Activated T-cell treated with anti-CD3 and anti-CD28 coated beads, Interleukin-2, amount 50 U/mL, for 72 hours (primary cell): ENCODE results near the gene GALM. TPM values are rescaled to one million over a fixed set of nuclear protein-coding genes. Genes with fewer than 3 reads are reported as not detected.
"Not testable (repeated sequence)": the region's sequence is repeated elsewhere in the genome, so short reads cannot be mapped to it uniquely, and the experiment has no call there.

ENCODE experiments used
- ATAC-seq, 2 donors: fragments of 150-1000 bp; cut with Tn5 transposase; replicated peaks in 1 of 2; 2 replicates each; pipeline ENCODE4 v1.10.0; 2021; ENCODE audit warnings: moderate library complexity in 2 of 2, mild to moderate bottlenecking in 1 of 2
- DNase-seq, 2 donors: peaks; one replicate each; pipeline ENCODE4 v3.0.0; 2021 to 2022; ENCODE audit warnings: mixed read lengths in 1 of 2
- H3K27ac Mint-ChIP-seq: one replicate; pipeline ENCODE4 v1.8.0; 2022; ENCODE audit warnings: mild to moderate bottlenecking, moderate library complexity, mixed read lengths
- H3K27me3 Mint-ChIP-seq: one replicate; pipeline ENCODE4 v1.8.0; 2022; ENCODE audit warnings: low read depth, mixed read lengths
- H3K36me3 Mint-ChIP-seq, 2 donors: one replicate each; pipeline ENCODE4 v1.8.0; 2022; ENCODE audit warnings: mixed read lengths in 2 of 2, mild to moderate bottlenecking in 1 of 2; ENCODE audit not compliant: insufficient read depth in 2 of 2
- H3K4me1 Mint-ChIP-seq: one replicate; pipeline ENCODE4 v1.8.0; 2022; ENCODE audit warnings: low read depth, mixed read lengths
- H3K4me3 Mint-ChIP-seq, 2 donors: one replicate each; pipeline ENCODE4 v1.8.0; 2022; ENCODE audit warnings: mild to moderate bottlenecking in 2 of 2, mixed read lengths in 2 of 2, moderate library complexity in 2 of 2
- H3K9me3 Mint-ChIP-seq, 2 donors: one replicate each; pipeline ENCODE4 v1.8.0; 2022; ENCODE audit warnings: mixed read lengths in 2 of 2
- total RNA-seq, 2 donors: library from RNA; stranded (reverse); gene quantifications; one replicate each; pipeline ENCODE4 v1.2.3, GENCODE V29; 2022

The GALM gene
- total RNA-seq, 2 donors from 2014 or later: 97.8 to 114 TPM

DNA sequence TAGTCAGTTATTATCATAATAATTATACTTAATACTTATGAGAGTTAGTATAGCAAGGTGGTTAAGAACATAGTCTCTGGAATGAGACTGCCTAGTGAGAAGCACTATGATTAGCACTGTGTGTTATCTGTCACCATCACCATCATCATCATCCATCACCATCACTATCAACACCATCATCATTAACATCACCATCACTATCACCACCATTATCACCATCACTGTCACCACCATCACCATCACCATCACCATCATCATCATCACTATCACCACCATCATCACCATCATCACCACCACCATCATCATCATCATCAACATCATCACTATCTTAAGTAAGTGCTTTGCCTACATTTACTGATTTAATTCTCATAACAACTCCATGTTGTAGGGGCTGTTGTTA is 45.6 kb downstream of the GALM start:
- ATAC-seq (no peak), DNase-seq (no peak)
- H3K4me1 Mint-ChIP-seq: peaks cover 80% of the 10 kb centered on the region
- no peaks in the 10 kb centered on the region for H3K27me3 Mint-ChIP-seq
- peaks cover 18 to 52% of the 10 kb centered on the region in 2 donors for H3K36me3 Mint-ChIP-seq
- H3K4me3 Mint-ChIP-seq: no peak overlapping the region
- H3K9me3 Mint-ChIP-seq: peaks cover 3% of the 10 kb centered on the region in 2 donors
- no peak overlapping the region for H3K27ac Mint-ChIP-seq

DNA sequence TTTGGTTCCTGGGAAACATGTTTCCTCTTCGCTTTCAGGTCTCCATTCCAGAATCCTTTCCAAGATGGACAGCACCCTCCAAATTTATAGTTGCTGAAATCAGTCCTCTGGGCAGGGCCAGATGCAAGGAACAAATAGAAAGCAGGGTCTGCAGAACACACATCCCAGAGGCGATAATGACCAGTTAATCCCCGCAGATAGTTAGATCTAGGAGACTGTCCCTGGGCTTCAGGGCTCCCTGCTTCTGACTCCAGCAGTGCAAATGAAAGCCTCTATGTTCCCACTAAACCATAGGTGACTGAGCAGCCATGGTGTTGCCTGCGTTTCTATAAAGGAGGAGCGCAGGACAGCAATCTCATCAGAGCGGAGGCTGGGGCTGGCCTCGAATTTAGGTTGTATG is 46.5 kb downstream of the GALM start:
- H3K9me3 Mint-ChIP-seq: peaks cover 3% of the 10 kb centered on the region in 2 donors
- H3K36me3 Mint-ChIP-seq: peaks cover 18 to 47% of the 10 kb centered on the region in 2 donors
- no peak overlapping the region for H3K27ac Mint-ChIP-seq
- H3K27me3 Mint-ChIP-seq: no peaks in the 10 kb centered on the region
- H3K4me3 Mint-ChIP-seq: no peak overlapping the region
- no peak for ATAC-seq
- peaks cover 73% of the 10 kb centered on the region for H3K4me1 Mint-ChIP-seq
- no peak for DNase-seq

DNA sequence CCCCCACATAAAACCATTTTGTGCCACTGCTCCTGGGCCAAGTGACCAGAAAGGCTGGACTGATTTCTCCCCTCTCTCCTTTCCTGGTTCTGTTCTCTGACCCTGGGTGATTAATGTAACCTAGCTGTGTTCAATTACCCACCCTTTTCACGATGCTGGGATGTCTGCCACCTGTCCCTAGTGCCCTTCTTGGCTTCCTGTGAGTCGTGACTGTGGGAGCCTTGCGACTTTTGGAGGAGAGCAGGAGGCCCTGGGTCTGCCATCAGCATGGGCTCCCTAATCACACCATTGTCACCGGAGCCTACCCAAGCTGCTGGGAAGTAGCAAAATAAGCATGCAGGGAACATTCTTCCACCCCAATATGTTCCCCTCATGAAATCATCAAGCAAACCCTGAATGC is 47.0 kb downstream of the GALM start:
- Mint-ChIP-seq H3K27ac (peak overlapping the region; percentile 81), H3K4me3 (no peak overlapping the region), H3K9me3 (peaks cover 3% of the 10 kb centered on the region in 2 donors), H3K27me3 (no peaks in the 10 kb centered on the region), H3K4me1 (peaks cover 69% of the 10 kb centered on the region), H3K36me3 (peaks cover 18 to 46% of the 10 kb centered on the region in 2 donors)
- DNase-seq (no peak), ATAC-seq (no peak)

DNA sequence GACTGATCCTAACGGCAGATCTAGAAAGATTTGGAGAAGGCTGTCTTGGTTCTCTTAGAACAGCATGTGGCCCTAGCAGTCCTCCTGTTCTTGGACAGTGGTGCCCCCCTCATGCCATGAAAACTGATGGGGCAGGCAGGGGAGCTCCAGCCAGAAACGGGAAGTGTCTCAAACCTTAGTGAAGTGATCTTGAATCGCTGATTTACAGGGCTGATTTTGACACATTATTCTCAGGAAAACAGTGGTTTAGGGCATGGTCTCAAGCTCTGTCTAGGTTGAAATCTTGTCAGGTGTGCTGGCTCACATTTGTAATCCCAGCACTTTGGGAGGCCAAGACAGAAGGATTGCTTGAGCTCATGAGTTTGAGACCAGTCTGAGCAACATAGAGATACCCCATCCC is 47.4 kb downstream of the GALM start:
- peak overlapping the region; percentile 81 for H3K27ac Mint-ChIP-seq
- peaks cover 68% of the 10 kb centered on the region for H3K4me1 Mint-ChIP-seq

DNA sequence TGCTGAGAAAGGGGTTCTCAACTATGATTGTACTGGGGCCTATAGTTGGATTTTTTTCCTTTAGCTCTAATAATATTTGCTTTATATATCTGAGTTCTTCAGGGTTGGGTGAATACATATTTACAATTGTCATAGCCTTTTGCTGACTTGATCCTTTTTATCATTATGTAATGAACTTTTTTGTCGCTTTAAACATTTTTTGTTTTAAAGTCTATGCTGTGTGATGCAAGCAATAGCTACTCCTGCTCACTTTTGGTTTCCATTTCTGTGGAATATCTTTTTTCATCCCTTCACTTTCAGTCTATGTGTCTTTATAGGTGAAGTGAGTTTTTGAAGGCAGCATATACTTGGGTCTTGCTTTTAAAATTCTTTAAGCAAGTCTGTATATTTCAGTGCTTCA is 49.0 kb downstream of the GALM start:
- H3K27ac Mint-ChIP-seq: peak overlapping the region; percentile 54
- peak overlapping the region in 1 of 2 donors; percentile 41 for H3K4me3 Mint-ChIP-seq
- not testable (repeated sequence) for DNase-seq, ATAC-seq, H3K9me3 Mint-ChIP-seq, H3K27me3 Mint-ChIP-seq
- H3K4me1 Mint-ChIP-seq: peaks cover 56% of the 10 kb centered on the region
- peaks cover 18 to 44% of the 10 kb centered on the region in 2 donors for H3K36me3 Mint-ChIP-seq

More for the DNA sequence above, 47.4 kb downstream of the GALM start:
- peaks cover 3% of the 10 kb centered on the region in 2 donors for H3K9me3 Mint-ChIP-seq
- ATAC-seq (no peak), DNase-seq (no peak)
- H3K27me3 Mint-ChIP-seq: no peaks in the 10 kb centered on the region
- peaks cover 18 to 46% of the 10 kb centered on the region in 2 donors for H3K36me3 Mint-ChIP-seq
- H3K4me3 Mint-ChIP-seq: no peak overlapping the region

DNA sequence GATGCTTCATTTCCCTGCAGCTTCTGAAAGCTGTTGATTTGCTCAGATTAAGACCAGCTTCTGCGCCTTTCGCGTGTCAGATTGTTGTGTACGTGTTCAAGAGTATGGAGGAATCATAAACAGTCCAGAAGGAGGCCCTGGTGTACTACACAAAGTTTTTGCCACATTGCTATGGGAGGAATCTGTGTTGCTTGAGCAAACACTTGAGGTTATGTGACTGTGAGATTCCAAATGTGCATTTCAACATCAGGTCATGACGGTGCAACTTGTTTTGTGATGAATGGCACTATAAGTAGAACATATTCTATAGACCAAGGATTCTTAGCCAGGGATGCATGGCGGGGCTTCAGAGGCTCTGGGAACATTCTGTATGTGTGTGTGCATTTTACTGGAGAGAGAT is 50.3 kb downstream of the GALM start:
- Mint-ChIP-seq H3K4me3 (no peak overlapping the region), H3K36me3 (peaks cover 18 to 47% of the 10 kb centered on the region in 2 donors), H3K4me1 (peaks cover 62% of the 10 kb centered on the region), H3K27me3 (no peaks in the 10 kb centered on the region), H3K27ac (peak overlapping the region; percentile 3), H3K9me3 (peaks cover 3 to 6% of the 10 kb centered on the region in 2 donors)
- no peak for ATAC-seq
- no peak for DNase-seq

DNA sequence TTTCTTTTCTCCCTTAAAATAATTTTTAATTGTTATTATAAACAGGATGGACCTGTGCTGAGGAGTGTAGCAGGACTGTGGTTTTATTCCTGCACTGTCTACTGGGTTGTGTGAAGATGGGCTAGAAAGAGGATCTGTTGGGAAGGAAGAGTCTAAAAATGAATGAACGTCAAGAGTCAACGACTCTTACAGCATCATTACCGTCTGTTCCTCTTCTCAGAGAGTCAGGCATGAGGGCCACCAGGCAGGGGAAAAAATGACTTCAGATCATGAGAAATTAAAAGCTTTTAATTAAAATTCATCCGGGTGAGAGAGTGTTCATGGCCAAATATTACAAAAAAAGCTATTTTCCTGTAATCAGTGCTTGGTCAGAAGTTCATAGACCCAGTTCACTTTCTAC is 52.7 kb downstream of the GALM start:
- Mint-ChIP-seq H3K9me3 (peaks cover 0 to 3% of the 10 kb centered on the region in 2 donors), H3K27me3 (no peaks in the 10 kb centered on the region), H3K4me1 (peaks cover 71% of the 10 kb centered on the region), H3K27ac (no peak overlapping the region), H3K4me3 (no peak overlapping the region), H3K36me3 (peaks cover 12 to 37% of the 10 kb centered on the region in 2 donors)
- ATAC-seq (no peak), DNase-seq (no peak)

DNA sequence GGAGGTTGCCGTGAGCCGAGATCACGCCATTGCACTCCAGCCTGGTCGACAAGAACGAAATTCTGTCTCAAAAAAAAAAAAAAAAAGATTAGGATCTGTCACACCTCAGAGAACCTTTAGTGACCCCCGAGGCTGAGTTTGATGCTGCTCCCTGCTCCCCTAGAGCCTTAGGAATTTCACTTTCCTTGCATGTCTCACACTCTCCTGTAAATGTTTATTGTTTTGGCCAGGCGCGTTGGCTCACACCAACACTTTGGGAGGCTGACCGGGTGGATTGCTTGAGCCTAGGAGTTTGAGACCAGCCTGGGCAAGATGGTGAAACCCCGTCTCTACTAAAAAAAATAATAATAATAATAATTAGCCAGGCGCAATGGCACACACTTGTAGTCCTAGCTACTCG is 53.8 kb downstream of the GALM start:
- DNase-seq (no peak), ATAC-seq (no peak)
- H3K4me1 Mint-ChIP-seq: peaks cover 71% of the 10 kb centered on the region
- H3K9me3 Mint-ChIP-seq: peaks cover 0 to 3% of the 10 kb centered on the region in 2 donors
- H3K4me3 Mint-ChIP-seq: no peak overlapping the region
- no peak overlapping the region for H3K27ac Mint-ChIP-seq
- peaks cover 11 to 30% of the 10 kb centered on the region in 2 donors for H3K36me3 Mint-ChIP-seq
- no peaks in the 10 kb centered on the region for H3K27me3 Mint-ChIP-seq

DNA sequence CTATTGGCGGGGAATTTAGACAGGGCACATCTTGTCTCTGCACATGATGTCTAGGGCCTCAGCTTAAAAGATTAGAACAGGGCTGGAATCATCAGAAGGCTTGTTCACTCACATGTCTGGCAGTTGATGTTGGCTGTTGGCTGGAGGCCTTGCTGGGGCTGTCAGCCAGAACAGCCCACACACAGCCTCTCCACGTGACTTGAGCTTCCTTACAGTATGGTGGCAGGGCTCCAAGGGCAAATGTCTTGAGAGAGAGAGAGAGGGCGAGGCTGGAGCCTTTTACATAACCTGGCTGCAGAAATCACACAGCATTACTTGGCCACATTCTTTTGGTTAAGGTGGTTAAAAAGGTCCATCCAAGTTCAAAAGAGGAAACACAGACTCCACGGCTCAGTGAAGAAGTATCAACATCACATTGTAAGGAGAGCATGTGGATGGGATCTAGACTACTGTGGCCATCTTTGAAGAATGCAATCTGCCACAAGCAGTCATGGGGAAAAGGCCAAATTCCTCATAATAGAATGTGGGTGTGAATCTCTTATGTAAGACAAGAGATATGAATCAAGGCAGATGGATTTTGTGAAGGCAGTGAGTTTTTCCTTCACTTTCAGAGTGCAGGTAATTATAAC is 54.8 kb downstream of the GALM start:
- Mint-ChIP-seq H3K4me1 (peaks cover 71% of the 10 kb centered on the region), H3K36me3 (peaks cover 11 to 29% of the 10 kb centered on the region in 2 donors), H3K27me3 (no peaks in the 10 kb centered on the region), H3K4me3 (peak overlapping the region; percentile 26 to 54), H3K27ac (peak overlapping the region; percentile 45), H3K9me3 (peaks cover 0 to 3% of the 10 kb centered on the region in 2 donors)
- DNase-seq (no peak), ATAC-seq (no peak)

DNA sequence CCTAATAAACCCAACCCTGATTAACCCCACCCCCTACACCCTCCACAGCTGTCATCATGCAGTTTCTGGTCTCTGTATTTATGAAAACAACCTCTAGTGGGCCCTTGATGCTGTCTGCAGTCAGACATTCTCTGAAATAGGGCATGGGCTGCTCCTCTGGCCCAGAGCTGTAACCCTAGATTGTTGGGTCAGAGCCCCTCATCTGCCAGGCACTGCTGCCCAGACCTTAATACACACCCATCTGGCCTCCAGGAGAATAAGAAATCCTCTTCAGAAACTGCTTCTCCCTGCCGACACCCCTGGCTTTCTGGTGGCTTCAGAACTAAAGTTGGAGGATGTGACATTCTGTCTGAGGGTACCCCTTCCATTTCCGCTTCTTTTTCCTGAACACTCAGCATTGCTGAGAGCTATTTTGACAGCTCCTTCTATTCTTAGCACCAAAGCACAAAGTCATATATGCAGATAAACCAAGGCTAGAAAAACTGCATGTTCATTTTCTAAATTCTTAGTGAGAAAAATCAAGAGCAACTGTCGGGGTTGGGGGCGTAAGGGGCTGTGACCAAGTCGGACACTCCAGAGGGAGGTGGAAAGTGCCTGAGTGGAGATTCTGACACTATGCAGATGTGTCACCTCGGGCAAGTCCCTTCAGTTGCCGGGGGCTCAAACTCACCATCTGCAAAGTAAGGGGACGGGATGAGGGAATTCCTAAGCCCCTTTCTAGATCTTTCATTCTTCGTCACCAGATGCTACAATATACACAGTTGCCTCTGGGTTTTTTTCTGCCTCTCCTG is 56.6 kb downstream of the GALM start:
- Mint-ChIP-seq H3K27me3 (no peaks in the 10 kb centered on the region), H3K27ac (peak overlapping the region; percentile 74), H3K4me3 (peak overlapping the region; percentile 75 to 82), H3K9me3 (peaks cover 0 to 3% of the 10 kb centered on the region in 2 donors), H3K4me1 (peaks cover 63% of the 10 kb centered on the region), H3K36me3 (peaks cover 7 to 23% of the 10 kb centered on the region in 2 donors)
- ATAC-seq (peak; percentile 83 to 84), DNase-seq (peak; percentile 64 to 72)

DNA sequence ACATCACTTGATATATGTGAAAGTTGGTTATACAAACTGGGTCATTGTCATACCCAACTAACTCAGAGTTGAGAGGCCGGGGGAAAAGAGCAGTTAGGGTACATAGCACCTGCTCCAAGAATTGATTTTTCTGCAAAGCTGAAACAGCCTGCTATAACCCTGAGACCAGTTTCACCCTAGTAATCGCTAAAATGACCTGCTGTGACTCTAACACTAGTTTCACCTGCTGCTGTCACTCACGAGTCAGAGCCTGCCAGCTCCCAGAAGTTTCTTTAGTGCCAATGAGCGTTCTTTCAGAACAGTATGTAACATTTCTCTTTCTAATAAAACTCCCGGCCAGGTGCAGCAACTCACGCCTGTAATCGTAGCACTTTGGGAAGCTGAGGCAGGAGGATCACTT is 57.3 kb downstream of the GALM start:
- peak overlapping the region; percentile 75 to 82 for H3K4me3 Mint-ChIP-seq
- H3K27ac Mint-ChIP-seq: peak overlapping the region; percentile 74
- DNase-seq (no peak), ATAC-seq (peak; percentile 53 to 56)
- H3K9me3 Mint-ChIP-seq: peaks cover 0 to 3% of the 10 kb centered on the region in 2 donors
- H3K36me3 Mint-ChIP-seq: peaks cover 7 to 23% of the 10 kb centered on the region in 2 donors
- no peaks in the 10 kb centered on the region for H3K27me3 Mint-ChIP-seq
- H3K4me1 Mint-ChIP-seq: peaks cover 63% of the 10 kb centered on the region

DNA sequence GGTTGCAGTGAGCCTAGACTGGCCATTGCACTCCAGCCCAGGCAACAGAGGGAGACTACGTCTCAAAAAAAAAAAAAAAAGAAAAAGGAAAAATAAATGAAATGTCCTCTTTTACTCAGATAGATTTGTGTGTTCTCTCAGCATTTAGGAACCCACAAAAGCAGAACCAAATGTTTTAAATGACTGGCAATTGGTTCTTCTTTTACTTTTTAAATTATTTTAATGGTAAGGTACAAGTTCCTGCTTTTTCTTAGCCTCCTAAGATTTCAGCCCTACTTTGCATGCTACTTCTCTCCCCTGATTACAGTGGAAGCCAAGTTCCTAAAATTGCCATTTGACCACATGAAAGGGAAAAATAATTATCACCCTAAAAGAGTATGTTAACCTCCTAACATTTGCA is 61.7 kb downstream of the GALM start:
- no peak overlapping the region for H3K27ac Mint-ChIP-seq
- ATAC-seq (no peak), DNase-seq (no peak)
- H3K4me3 Mint-ChIP-seq: no peak overlapping the region
- H3K36me3 Mint-ChIP-seq: peaks cover 7 to 22% of the 10 kb centered on the region in 2 donors
- H3K9me3 Mint-ChIP-seq: no peaks in the 10 kb centered on the region
- peaks cover 33% of the 10 kb centered on the region for H3K4me1 Mint-ChIP-seq
- no peaks in the 10 kb centered on the region for H3K27me3 Mint-ChIP-seq

DNA sequence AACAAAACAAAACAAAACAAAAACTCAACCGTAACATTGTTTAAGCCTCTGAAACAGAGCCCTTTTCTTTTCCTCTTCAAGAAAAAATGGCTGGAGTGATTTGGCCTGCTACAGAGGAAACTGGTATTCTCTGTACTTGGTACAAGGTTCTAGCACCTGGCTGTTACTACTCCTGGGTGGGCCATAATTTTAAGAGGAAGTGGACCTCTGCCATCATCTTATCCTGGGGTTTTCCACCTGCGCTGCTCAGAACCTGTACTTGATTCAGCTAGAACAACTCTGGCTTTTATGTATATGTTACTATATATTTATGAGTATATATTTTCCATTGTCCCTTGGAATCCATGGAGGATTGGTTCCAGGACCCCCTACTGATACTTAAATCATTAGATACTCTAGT is 62.8 kb downstream of the GALM start:
- ATAC-seq (no peak), DNase-seq (no peak)
- no peak overlapping the region for H3K4me3 Mint-ChIP-seq
- no peaks in the 10 kb centered on the region for H3K9me3 Mint-ChIP-seq
- no peaks in the 10 kb centered on the region for H3K27me3 Mint-ChIP-seq
- H3K27ac Mint-ChIP-seq: no peak overlapping the region
- H3K4me1 Mint-ChIP-seq: peaks cover 23% of the 10 kb centered on the region
- H3K36me3 Mint-ChIP-seq: peaks cover 11 to 26% of the 10 kb centered on the region in 2 donors
